SH-SY5Y (cell line): ENCODE measurements around the gene SLC35F3.

Experiments
- GATA2 ChIP-seq: IDR thresholded peaks from 2 replicates; pipeline ENCODE4 v1.6.1; 2011; ENCODE audit warnings: mild to moderate bottlenecking, low read depth, low read length
- GATA3 ChIP-seq: IDR thresholded peaks from 2 replicates; pipeline ENCODE4 v1.6.1; 2011; ENCODE audit warnings: low read depth, mild to moderate bottlenecking, low read length, moderate library complexity

DNA sequence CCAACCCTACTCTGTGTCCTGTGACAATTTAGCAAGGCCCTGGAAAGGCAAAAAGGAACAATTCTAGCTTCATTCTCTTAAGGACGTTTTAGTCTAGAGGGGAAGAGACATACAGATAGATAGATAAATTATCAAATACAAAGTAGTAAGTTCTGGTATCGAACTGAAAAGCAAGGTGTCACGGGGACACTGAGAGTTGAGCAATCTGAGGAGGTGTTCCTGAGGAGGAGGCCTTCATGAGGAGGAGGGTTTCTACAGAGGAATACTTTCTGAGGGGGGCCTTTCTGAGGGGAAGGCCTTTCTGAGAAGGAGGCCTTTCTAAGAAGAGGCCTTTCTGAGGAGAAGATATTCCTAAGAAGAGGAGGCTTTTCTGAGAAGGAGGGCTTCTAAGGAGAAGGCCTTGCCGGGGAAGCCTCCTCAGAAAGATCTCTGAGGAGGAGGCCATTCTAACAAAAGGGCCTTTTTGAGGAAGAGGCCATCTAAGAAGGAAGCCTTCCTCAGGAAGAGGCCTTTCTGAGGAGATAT, 312.9 kb downstream of the SLC35F3 start:
- TF ChIP-seq GATA3 = no peak
- TF ChIP-seq GATA2 = no peak
